COLO668 (cell line): Measurements from ENCODE around the gene TMEM240.
"Not testable (repeated sequence)": the region's sequence is repeated elsewhere in the genome, so short reads cannot be mapped to it uniquely, and the experiment has no call there.

ENCODE experiments used
- DNase-seq: peaks from one replicate; lab custom pipeline; 2025; ENCODE audit not compliant: unreplicated experiment; lab: John Stamatoyannopoulos, UW

The TMEM240 gene

GRCh38 chr1:1541956-1542765 lies 1.7 kb upstream of the TMEM240 start:
- no peak for DNase-seq

- DNase-seq, result no peak
These were observed 599 bp upstream of the TMEM240 start for GRCh38 chr1:1540818-1541628.

- DNase-seq, result no peak
These were observed 924 bp downstream of the TMEM240 start for GRCh38 chr1:1539310-1540089.

- DNase-seq, result no peak
These were observed 1.5 kb downstream of the TMEM240 start for GRCh38 chr1:1538989-1539309.

GRCh38 chr1:1538334-1538733 lies 2.1 kb downstream of the TMEM240 start:
- no peak for DNase-seq

GRCh38 chr1:1537626-1538250 lies 2.7 kb downstream of the TMEM240 start:
- DNase-seq, result no peak

- DNase-seq, result no peak
These were observed 3.4 kb downstream of the TMEM240 start for GRCh38 chr1:1536938-1537546.

- no peak for DNase-seq
These were observed 4.1 kb downstream of the TMEM240 start for GRCh38 chr1:1536019-1536937.

- DNase-seq, result no peak
These were observed 5.0 kb downstream of the TMEM240 start for GRCh38 chr1:1535201-1536018.

- no peak for DNase-seq
These were observed 5.8 kb downstream of the TMEM240 start for GRCh38 chr1:1534401-1535154.

- DNase-seq, result not testable (repeated sequence)
These were observed 6.5 kb downstream of the TMEM240 start for GRCh38 chr1:1533894-1534291.

- not testable (repeated sequence) for DNase-seq
These were observed 7.1 kb downstream of the TMEM240 start for GRCh38 chr1:1533176-1533893.

- no peak for DNase-seq
These were observed 8.5 kb downstream of the TMEM240 start for GRCh38 chr1:1531947-1532346.

- DNase-seq, result no peak
These were observed 10.5 kb downstream of the TMEM240 start for GRCh38 chr1:1529936-1530335.

GRCh38 chr1:1529321-1529720 lies 11.1 kb downstream of the TMEM240 start:
- DNase-seq, result no peak

- DNase-seq, result no peak
These were observed 11.8 kb downstream of the TMEM240 start for GRCh38 chr1:1528301-1529267.
